ENCODE measurements around the gene APBA2. TPM values are rescaled to one million over a fixed set of nuclear protein-coding genes. Genes with fewer than 3 reads are reported as not detected.
"Not testable (repeated sequence)": the region's sequence is repeated elsewhere in the genome, so short reads cannot be mapped to it uniquely, and the experiment has no call there.

APBA2 gene
- total and polyA plus RNA-seq, 11 donors: 0.16 to 1.3 (median 0.40) TPM; not detected in 2

GRCh38 chr15:29044503-29044901 lies 158.7 kb downstream of the APBA2 start:
- intact Hi-C loops (cut with DNase I): no loop called here
- H3K4me3 ChIP-seq: no peak overlapping the region
- no peaks in the 10 kb centered on the region for H3K27me3 ChIP-seq
- no peaks in the 10 kb centered on the region for H3K9me3 ChIP-seq
- no peak for ATAC-seq
- WGBS, 4 donors: 70 to 84% (median 76%) methylated on average over 1 of the region's 1 CpG
- no peak for DNase-seq
- H3K4me1 ChIP-seq: no peaks in the 10 kb centered on the region
- TF ChIP-seq CTCF (IDR thresholded peaks at IDR 0.05): no peak
- no peak for TF ChIP-seq POLR2A (IDR thresholded peaks at IDR 0.05)
- no peaks in the 10 kb centered on the region for H3K36me3 ChIP-seq
- H3K27ac ChIP-seq: no peak overlapping the region

- H3K27ac ChIP-seq; DNase-seq; ATAC-seq; H3K4me1 ChIP-seq; H3K4me3 ChIP-seq; intact Hi-C loops (cut with DNase I); H3K27me3 ChIP-seq; H3K9me3 ChIP-seq; H3K36me3 ChIP-seq: not testable (repeated sequence)
- WGBS, 4 donors: 82 to 95% (median 92%) methylated on average over 7 of the region's 7 CpGs
Observed at GRCh38 chr15:29045161-29045560, 159.4 kb downstream of the APBA2 start.

- 58 to 68% (median 61%) methylated on average over 3 of the region's 3 CpGs for WGBS, 4 donors
- intact Hi-C loops (cut with DNase I): no loop called here
- no peaks in the 10 kb centered on the region for H3K9me3 ChIP-seq
- H3K27me3 ChIP-seq: no peaks in the 10 kb centered on the region
- no peak for DNase-seq
- H3K4me1 ChIP-seq: no peaks in the 10 kb centered on the region
- no peak for ATAC-seq
- H3K27ac ChIP-seq: no peak overlapping the region
- H3K36me3 ChIP-seq: no peaks in the 10 kb centered on the region
- no peak overlapping the region for H3K4me3 ChIP-seq
- TF ChIP-seq CTCF (IDR thresholded peaks at IDR 0.05): no peak
- no peak for TF ChIP-seq POLR2A (IDR thresholded peaks at IDR 0.05)
Observed at GRCh38 chr15:29045717-29046116, 159.9 kb downstream of the APBA2 start.

- DNase-seq (no peak), ATAC-seq (no peak)
- Histone ChIP-seq H3K9me3 (no peaks in the 10 kb centered on the region), H3K36me3 (no peaks in the 10 kb centered on the region), H3K27ac (no peak overlapping the region), H3K4me1 (no peaks in the 10 kb centered on the region), H3K27me3 (no peaks in the 10 kb centered on the region), H3K4me3 (no peak overlapping the region)
- intact Hi-C loops (cut with DNase I): no loop called here
- 69 to 79% (median 76%) methylated on average over 4 of the region's 4 CpGs for WGBS, 4 donors
- TF ChIP-seq CTCF (IDR thresholded peaks at IDR 0.05) (no peak), POLR2A (IDR thresholded peaks at IDR 0.05) (no peak)
Observed at GRCh38 chr15:29046281-29046810, 160.6 kb downstream of the APBA2 start.

GRCh38 chr15:29046977-29047376 lies 161.2 kb downstream of the APBA2 start:
- DNase-seq: no peak
- H3K36me3 ChIP-seq: no peaks in the 10 kb centered on the region
- no peak overlapping the region for H3K4me3 ChIP-seq
- no peak overlapping the region for H3K27ac ChIP-seq
- 85 to 96% (median 93%) methylated on average over 5 of the region's 5 CpGs for WGBS, 4 donors
- no peaks in the 10 kb centered on the region for H3K27me3 ChIP-seq
- intact Hi-C loops (cut with DNase I): no loop called here
- no peaks in the 10 kb centered on the region for H3K4me1 ChIP-seq
- no peaks in the 10 kb centered on the region for H3K9me3 ChIP-seq
- ATAC-seq: no peak
- no peak for TF ChIP-seq POLR2A (IDR thresholded peaks at IDR 0.05)
- TF ChIP-seq CTCF (IDR thresholded peaks at IDR 0.05): no peak

Measured in heart left ventricle (tissue), 16 donors.